ENCODE data around the gene TMLHE. TPM values are rescaled to one million over a fixed set of nuclear protein-coding genes. Genes with fewer than 3 reads are reported as not detected.

Gene TMLHE, protein sequence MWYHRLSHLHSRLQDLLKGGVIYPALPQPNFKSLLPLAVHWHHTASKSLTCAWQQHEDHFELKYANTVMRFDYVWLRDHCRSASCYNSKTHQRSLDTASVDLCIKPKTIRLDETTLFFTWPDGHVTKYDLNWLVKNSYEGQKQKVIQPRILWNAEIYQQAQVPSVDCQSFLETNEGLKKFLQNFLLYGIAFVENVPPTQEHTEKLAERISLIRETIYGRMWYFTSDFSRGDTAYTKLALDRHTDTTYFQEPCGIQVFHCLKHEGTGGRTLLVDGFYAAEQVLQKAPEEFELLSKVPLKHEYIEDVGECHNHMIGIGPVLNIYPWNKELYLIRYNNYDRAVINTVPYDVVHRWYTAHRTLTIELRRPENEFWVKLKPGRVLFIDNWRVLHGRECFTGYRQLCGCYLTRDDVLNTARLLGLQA
- 7.4 and 15.2 TPM in 2 replicates for total RNA-seq

DNA sequence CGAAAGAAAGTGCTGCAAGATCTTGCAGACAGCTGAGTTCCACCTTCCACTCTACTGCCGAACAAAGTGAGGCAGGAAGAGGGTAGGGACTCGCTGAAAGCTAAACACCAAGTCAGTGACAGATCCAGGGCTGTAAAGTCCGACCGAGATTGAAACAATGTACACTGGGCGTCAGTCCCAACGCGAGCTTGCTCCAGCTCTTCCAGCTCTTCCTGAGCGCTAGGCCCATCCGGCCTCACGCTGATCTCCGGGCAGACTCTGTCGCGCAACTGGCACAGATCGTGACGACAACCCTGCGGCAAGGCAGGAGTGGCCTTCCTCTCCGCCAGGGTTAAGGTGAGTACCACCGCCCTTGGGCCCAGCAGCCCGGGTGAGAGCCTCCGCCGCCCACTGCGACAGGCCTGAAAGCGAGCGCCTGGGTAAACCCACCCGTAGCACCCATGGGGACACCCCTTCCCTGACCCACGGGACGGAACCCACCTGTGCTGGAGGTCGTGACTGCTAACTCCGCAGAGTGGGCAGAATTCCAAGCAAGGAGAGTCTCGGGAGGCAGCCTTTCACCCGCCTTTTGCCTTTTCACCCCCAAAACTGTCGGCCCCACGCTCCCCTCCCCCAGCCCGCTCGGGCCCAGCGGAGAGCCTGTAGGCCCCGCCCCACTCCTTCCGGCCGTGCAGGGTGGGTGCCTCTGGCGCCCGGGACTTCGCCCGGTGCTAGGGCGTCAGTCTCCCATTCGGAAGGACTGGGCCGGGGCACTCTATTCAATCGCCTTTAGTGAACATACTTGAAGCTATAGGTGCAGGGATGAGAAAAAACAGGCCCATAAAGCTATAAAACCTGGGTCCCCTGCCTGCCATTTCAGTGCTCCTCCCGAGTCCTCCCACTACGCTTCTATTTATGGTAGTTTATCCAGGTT lies at the start of gene TMLHE, which contains the start of gene SPRY3:
Gene TMLHE, minus strand, starts transcription at position 641 of the 913 bp plus-strand sequence. CDS start 67,676 bp downstream, outside the sequence.
Gene SPRY3, plus strand, starts transcription at position 275 of the 913 bp plus-strand sequence.

DNA sequence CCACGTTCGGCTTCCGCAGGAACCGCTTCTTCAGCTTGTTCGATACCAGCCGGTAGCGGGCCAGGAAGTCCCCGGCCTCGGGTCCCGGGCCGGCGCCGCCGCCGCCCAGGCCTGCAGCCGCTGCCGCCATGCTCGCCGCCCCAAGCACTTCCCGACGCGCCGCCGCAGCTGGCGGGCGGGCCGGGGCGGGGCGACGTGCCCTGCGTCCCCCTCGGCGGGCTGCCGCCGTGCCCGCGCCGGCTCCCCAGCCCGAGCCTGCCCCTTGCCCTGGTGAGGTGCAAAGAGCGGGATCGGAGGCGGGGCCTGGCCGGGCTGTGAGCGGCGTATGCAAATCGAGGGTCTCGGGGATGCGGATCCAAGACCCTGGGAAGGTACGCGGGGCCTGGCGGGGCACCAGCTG lies 154.3 kb downstream of the TMLHE start, which contains the start of gene F8A3:
Gene F8A3, minus strand, starts transcription at position 150 of the 400 bp plus-strand sequence. Its CDS starts 20 bp downstream, at position 130.

Other genes starting within 250 kb of the TMLHE start
- not detected in 2 replicates for gene F8A2, start 230.9 kb downstream of the TMLHE start, total RNA-seq
- gene F8A3, start 154.3 kb downstream of the TMLHE start, total RNA-seq, result 3.6 and 10.6 TPM in 2 replicates
- gene SPRY3, start 366 bp downstream of the TMLHE start, total RNA-seq, result 0.09 and 0.47 TPM in 2 replicates